Measurements from ENCODE around the gene PUS1. TPM values are rescaled to one million over a fixed set of nuclear protein-coding genes. Genes with fewer than 3 reads are reported as not detected.
"Not testable (repeated sequence)": the region's sequence is repeated elsewhere in the genome, so short reads cannot be mapped to it uniquely, and the experiment has no call there.

The PUS1 gene
- total and polyA plus RNA-seq, 4 donors, result 6.8 to 35.6 (median 29.8) TPM

DNA sequence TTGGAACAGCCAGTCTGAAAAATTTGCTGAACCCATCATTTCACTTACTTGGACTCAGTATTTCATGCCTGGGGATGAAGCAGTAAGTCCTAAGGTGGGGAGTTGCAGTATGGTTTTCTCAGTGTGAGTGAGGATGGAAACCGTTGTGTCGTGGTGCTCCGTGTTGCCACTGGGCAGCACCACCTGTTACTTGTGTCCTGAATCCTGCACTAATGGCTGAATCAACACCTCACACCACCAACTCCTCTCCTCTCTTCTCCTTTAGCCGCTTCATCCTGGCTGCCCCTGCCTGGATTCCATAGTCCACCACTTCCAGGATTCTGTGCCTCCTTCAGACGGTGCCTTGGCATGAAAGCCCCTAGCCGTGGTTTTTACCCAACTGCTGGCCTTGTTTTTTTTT, 17.7 kb downstream of the PUS1 start:
- H3K9ac ChIP-seq (ENCODE audit: insufficient read depth in 1 of 2, low read length in 2 of 2), result no peak overlapping the region
- H3K27me3 ChIP-seq (ENCODE audit: control insufficient read depth in 3 of 3, insufficient read depth in 3 of 3, low read length in 2 of 3), result no peaks in the 10 kb centered on the region
- DNase-seq (no peak), ATAC-seq (ENCODE audit: insufficient read depth, low FRiP score) (no peak)
- peaks cover 0 to 9% (median 6%) of the 10 kb centered on the region in 5 donors for H3K4me1 ChIP-seq (ENCODE audit: control insufficient read depth in 5 of 5, insufficient read depth in 5 of 5, low read length in 5 of 5)
- peaks cover under 1 to 17% (median 4%) of the 10 kb centered on the region in 4 donors for H3K36me3 ChIP-seq (ENCODE audit: control insufficient read depth in 4 of 4, insufficient read depth in 4 of 4, low read length in 4 of 4)
- 74 to 79% methylated on average over 6 of the region's 6 CpGs for WGBS, 2 donors
- peaks cover 0 to 4% (median 0%) of the 10 kb centered on the region in 4 donors for H3K9me3 ChIP-seq (ENCODE audit: control insufficient read depth in 4 of 4, insufficient read depth in 3 of 4, low read length in 3 of 4)
- no peak for TF ChIP-seq CTCF (IDR thresholded peaks at IDR 0.05; ENCODE audit: control extremely low read depth, extremely low read depth)
- no peak overlapping the region for H3K4me3 ChIP-seq
- H3K27ac ChIP-seq (ENCODE audit: low read depth in 1 of 2, low read length in 1 of 2), result no peak overlapping the region

- peaks cover 0 to 12% (median 1%) of the 10 kb centered on the region in 4 donors for H3K36me3 ChIP-seq (ENCODE audit: control insufficient read depth in 4 of 4, insufficient read depth in 4 of 4, low read length in 4 of 4)
- DNase-seq (no peak), ATAC-seq (ENCODE audit: insufficient read depth, low FRiP score) (no peak)
- H3K4me3 ChIP-seq, result no peak overlapping the region
- no peak for TF ChIP-seq CTCF (IDR thresholded peaks at IDR 0.05; ENCODE audit: control extremely low read depth, extremely low read depth)
- WGBS, 2 donors, result 43 to 45% methylated on average over 8 of the region's 8 CpGs
- peaks cover 0 to 4% (median 0%) of the 10 kb centered on the region in 4 donors for H3K9me3 ChIP-seq (ENCODE audit: control insufficient read depth in 4 of 4, insufficient read depth in 3 of 4, low read length in 3 of 4)
- H3K27ac ChIP-seq (ENCODE audit: low read depth in 1 of 2, low read length in 1 of 2), result no peak overlapping the region
- no peaks in the 10 kb centered on the region for H3K27me3 ChIP-seq (ENCODE audit: control insufficient read depth in 3 of 3, insufficient read depth in 3 of 3, low read length in 2 of 3)
- peaks cover 0 to 9% (median 6%) of the 10 kb centered on the region in 5 donors for H3K4me1 ChIP-seq (ENCODE audit: control insufficient read depth in 5 of 5, insufficient read depth in 5 of 5, low read length in 5 of 5)
- no peak overlapping the region for H3K9ac ChIP-seq (ENCODE audit: insufficient read depth in 1 of 2, low read length in 2 of 2)
Measured at GRCh38 chr12:131947482-131948027, 18.5 kb downstream of the PUS1 start.

DNA sequence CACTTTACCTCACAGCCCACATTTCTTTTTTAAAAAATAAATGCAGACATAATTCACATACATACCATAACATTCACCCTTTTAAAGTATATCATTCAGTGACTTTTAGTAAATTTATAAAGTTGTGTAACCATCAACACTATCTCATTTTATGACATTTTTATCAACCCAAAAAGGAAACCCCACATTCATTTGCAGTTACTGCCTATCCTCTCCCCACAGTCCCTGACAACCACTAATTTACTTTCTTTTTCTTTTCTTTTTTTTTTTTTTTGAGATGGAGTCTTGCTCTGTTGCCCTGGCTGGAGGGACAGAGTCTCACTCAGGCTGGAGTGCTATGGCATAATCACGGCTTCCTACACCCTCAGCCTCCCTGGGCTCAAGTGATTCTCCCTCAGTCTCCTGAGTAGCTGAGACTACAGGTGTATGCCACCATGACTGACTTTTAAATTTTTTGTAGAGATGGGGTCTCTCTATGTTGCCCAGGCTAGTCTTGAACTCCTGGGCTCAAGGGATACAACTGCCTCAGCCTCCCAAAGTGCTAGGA, 19.2 kb downstream of the PUS1 start:
- peak overlapping the region in 1 of 2 donors; percentile 38 for H3K27ac ChIP-seq (ENCODE audit: low read depth in 1 of 2, low read length in 1 of 2)
- WGBS, 2 donors, result 52 to 56% methylated on average over 1 of the region's 1 CpG
- H3K27me3 ChIP-seq (ENCODE audit: control insufficient read depth in 3 of 3, insufficient read depth in 3 of 3, low read length in 2 of 3), result no peaks in the 10 kb centered on the region
- peaks cover 0 to 10% (median 1%) of the 10 kb centered on the region in 4 donors for H3K36me3 ChIP-seq (ENCODE audit: control insufficient read depth in 4 of 4, insufficient read depth in 4 of 4, low read length in 4 of 4)
- peaks cover 0 to 4% (median 0%) of the 10 kb centered on the region in 4 donors for H3K9me3 ChIP-seq (ENCODE audit: control insufficient read depth in 4 of 4, insufficient read depth in 3 of 4, low read length in 3 of 4)
- H3K9ac ChIP-seq (ENCODE audit: insufficient read depth in 1 of 2, low read length in 2 of 2), result no peak overlapping the region
- H3K4me3 ChIP-seq, result no peak overlapping the region
- H3K4me1 ChIP-seq (ENCODE audit: control insufficient read depth in 5 of 5, insufficient read depth in 5 of 5, low read length in 5 of 5), result peaks cover 0 to 9% (median 6%) of the 10 kb centered on the region in 5 donors
- DNase-seq (no peak), ATAC-seq (ENCODE audit: insufficient read depth, low FRiP score) (no peak)
- TF ChIP-seq CTCF (IDR thresholded peaks at IDR 0.05; ENCODE audit: control extremely low read depth, extremely low read depth), result no peak

GRCh38 chr12:131948713-131949430, 19.8 kb downstream of the PUS1 start:
- not testable (repeated sequence) for DNase-seq; H3K4me3 ChIP-seq; H3K9me3 ChIP-seq (ENCODE audit: control insufficient read depth in 4 of 4, insufficient read depth in 3 of 4, low read length in 3 of 4); H3K4me1 ChIP-seq (ENCODE audit: control insufficient read depth in 5 of 5, insufficient read depth in 5 of 5, low read length in 5 of 5); ATAC-seq (ENCODE audit: insufficient read depth, low FRiP score); H3K9ac ChIP-seq (ENCODE audit: insufficient read depth in 1 of 2, low read length in 2 of 2); H3K36me3 ChIP-seq (ENCODE audit: control insufficient read depth in 4 of 4, insufficient read depth in 4 of 4, low read length in 4 of 4); H3K27me3 ChIP-seq (ENCODE audit: control insufficient read depth in 3 of 3, insufficient read depth in 3 of 3, low read length in 2 of 3)
- 39 to 41% methylated on average over 23 of the region's 23 CpGs for WGBS, 2 donors
- H3K27ac ChIP-seq (ENCODE audit: low read depth in 1 of 2, low read length in 1 of 2), result peak overlapping the region; percentile 62 to 68
